IMR-90 (cell line): ENCODE results near the gene TTC23L. TPM values are rescaled to one million over a fixed set of nuclear protein-coding genes. Genes with fewer than 3 reads are reported as not detected.
A peak's percentile ranks its signal among the peaks of the same experiment; 100 is the strongest.
"Not testable (repeated sequence)": the region's sequence is repeated elsewhere in the genome, so short reads cannot be mapped to it uniquely, and the experiment has no call there.

Source experiments
- ATAC-seq: fragments of 200-7000 bp; cut with Tn5 transposase; 2 replicates; pipeline ENCODE4 v1.9.1; 2020; ENCODE audit warnings: low read depth, mild to moderate bottlenecking, moderate library complexity
- BruUV-seq: library from RNA; stranded (reverse); fragments of 400-500 nt; replicated peaks from 2 replicates; lab custom pipeline; 2021; lab: Mats Ljungman, UMichigan
- CTCF ChIA-PET: fragments of 300-600 bp; formaldehyde crosslinking; extraction: SDS; loops from one replicate; lab custom pipeline; 2021; ENCODE audit warnings: antibody characterized with exemption; lab: Yijun Ruan, JAX
- POLR2A ChIA-PET: fragments of 300-600 bp; sonication (Branson Sonifier 250); formaldehyde crosslinking; loops from one replicate; lab custom pipeline; 2022; ENCODE audit warnings: antibody characterized with exemption; ENCODE audit not compliant: unreplicated experiment; lab: Charles Lee
- DNase-seq: peaks from one replicate; pipeline ENCODE4 v3.0.0; 2013
- H2AFZ ChIP-seq: replicated peaks from 2 replicates; pipeline ENCODE3; 2013; ENCODE audit warnings: low read length, mild to moderate bottlenecking; ENCODE audit not compliant: poor library complexity
- H2AK5ac ChIP-seq: 2 replicates; pipeline ENCODE4 v1.6.1; 2013; ENCODE audit warnings: low read depth, low read length, inconsistent platforms
- H2AK9ac ChIP-seq: replicated peaks from 2 replicates; pipeline ENCODE3; 2013; ENCODE audit warnings: mild to moderate bottlenecking, low read depth, low read length, moderate library complexity; ENCODE audit not compliant: poor library complexity
- H2BK120ac ChIP-seq: 2 replicates; pipeline ENCODE4 v1.6.1; 2013; ENCODE audit warnings: low read depth, low read length, inconsistent platforms
- H2BK15ac ChIP-seq: 3 replicates; pipeline ENCODE4 v1.6.1; 2013; ENCODE audit warnings: low read depth, low read length, inconsistent platforms
- H2BK20ac ChIP-seq: 2 replicates; pipeline ENCODE4 v1.6.1; 2013; ENCODE audit warnings: low read depth, mild to moderate bottlenecking, inconsistent platforms, low read length, moderate library complexity
- H2BK5ac ChIP-seq: 2 replicates; pipeline ENCODE4 v1.6.1; 2013; ENCODE audit warnings: mild to moderate bottlenecking, low read depth, low read length, inconsistent platforms; ENCODE audit not compliant: poor library complexity, severe bottlenecking
- H3K14ac ChIP-seq: replicated peaks from 2 replicates; pipeline ENCODE4 v1.6.1; 2013; ENCODE audit warnings: low read depth, low read length, inconsistent platforms
- H3K18ac ChIP-seq: 2 replicates; pipeline ENCODE4 v1.6.1; 2013; ENCODE audit warnings: low read depth, low read length, control low read depth
- H3K23ac ChIP-seq: 2 replicates; pipeline ENCODE4 v1.6.1; 2013; ENCODE audit warnings: low read depth, low read length, inconsistent platforms
- H3K27ac ChIP-seq: 2 replicates; pipeline ENCODE4 v1.5.1; 2013; ENCODE audit warnings: mild to moderate bottlenecking, control low read depth, low read length; ENCODE audit not compliant: insufficient read depth
- H3K27me3 ChIP-seq: 2 replicates; pipeline ENCODE4 v1.6.1; 2013; ENCODE audit warnings: low read length; ENCODE audit not compliant: control insufficient read depth, insufficient read depth
- H3K36me3 ChIP-seq: 2 replicates; pipeline ENCODE4 v1.6.1; 2013; ENCODE audit warnings: low read length, mixed read lengths; ENCODE audit not compliant: control insufficient read depth, insufficient read depth
- H3K4ac ChIP-seq: 2 replicates; pipeline ENCODE4 v1.6.1; 2013; ENCODE audit warnings: low read depth, low read length, inconsistent platforms
- H3K4me1 ChIP-seq: 2 replicates; pipeline ENCODE4 v1.6.1; 2013; ENCODE audit warnings: low read length, mixed read lengths; ENCODE audit not compliant: control insufficient read depth, insufficient read depth
- H3K4me2 ChIP-seq: 2 replicates; pipeline ENCODE4 v1.6.1; 2013; ENCODE audit warnings: low read depth, mild to moderate bottlenecking, control low read depth, low read length, moderate library complexity
- H3K4me3 ChIP-seq: 2 replicates; pipeline ENCODE4 v1.5.1; 2013; ENCODE audit warnings: low read depth, mild to moderate bottlenecking, control low read depth, low read length, moderate library complexity; ENCODE audit not compliant: insufficient read depth
- H3K56ac ChIP-seq: 2 replicates; pipeline ENCODE4 v1.6.1; 2013; ENCODE audit warnings: low read length, inconsistent platforms; ENCODE audit not compliant: insufficient read depth; ENCODE audit errors: extremely low read depth
- H3K79me1 ChIP-seq, 2 experiments: 2 replicates each; pipeline ENCODE4 v1.6.1; 2013; ENCODE audit warnings: low read length in 2 of 2, inconsistent platforms in 1 of 2, low read depth in 1 of 2
- H3K9ac ChIP-seq: 2 replicates; pipeline ENCODE4 v1.6.1; 2013; ENCODE audit warnings: low read depth, low read length, control low read depth
- H3K9me1 ChIP-seq: 2 replicates; pipeline ENCODE4 v1.6.1; 2013; ENCODE audit warnings: low read length, inconsistent platforms; ENCODE audit not compliant: insufficient read depth
- H3K9me3 ChIP-seq: 2 replicates; pipeline ENCODE4 v1.6.1; 2013; ENCODE audit warnings: low read length; ENCODE audit not compliant: control insufficient read depth, insufficient read depth
- H4K20me1 ChIP-seq: 2 replicates; pipeline ENCODE4 v1.6.1; 2013; ENCODE audit warnings: low read length, inconsistent platforms; ENCODE audit not compliant: insufficient read depth
- H4K5ac ChIP-seq: 2 replicates; pipeline ENCODE4 v1.6.1; 2013; ENCODE audit warnings: mild to moderate bottlenecking, low read depth, low read length, control low read depth
- H4K8ac ChIP-seq, 2 experiments: 2 replicates each; pipeline ENCODE4 v1.6.1; 2013; ENCODE audit warnings: low read depth in 2 of 2, low read length in 2 of 2, control low read depth in 1 of 2, inconsistent platforms in 1 of 2
- H4K91ac ChIP-seq: 2 replicates; pipeline ENCODE4 v1.6.1; 2013; ENCODE audit warnings: low read depth, low read length, inconsistent platforms; ENCODE audit not compliant: insufficient read depth
- CEBPB ChIP-seq: IDR thresholded peaks from 2 replicates; pipeline ENCODE4 v1.6.1; 2012; ENCODE audit warnings: low read depth, low read length, improper control_type of control experiment
- CTCF ChIP-seq: conservative IDR thresholded peaks from 2 replicates; pipeline ENCODE4 v1.5.1; 2012; ENCODE audit warnings: mild to moderate bottlenecking, low read depth, low read length, improper control_type of control experiment
- MXI1 ChIP-seq: IDR thresholded peaks from 2 replicates; pipeline ENCODE4 v1.6.1; 2012; ENCODE audit warnings: low read depth, mild to moderate bottlenecking, low read length, moderate library complexity, borderline replicate concordance
- RAD21 ChIP-seq: IDR thresholded peaks from 2 replicates; pipeline ENCODE4 v1.6.1; 2012; ENCODE audit warnings: low read length, improper control_type of control experiment
- WGBS, 2 experiments: methylation state at CpG; one replicate each; pipeline versions ENCODE4 v1.1.5 to v1.1.7; 2013; ENCODE audit warnings: missing lambda C conversion rate in 2 of 2; ENCODE audit not compliant: insufficient read length in 1 of 2; ENCODE audit errors: extremely low coverage in 2 of 2; 5-methylcytosine and 5-hydroxymethylcytosine counted together
- dilution Hi-C: fragments of 300-500 bp; cut with HindIII; formaldehyde crosslinking; loops from one replicate; pipeline ENCODE4 v1.14.3; 2018; ENCODE audit warnings: low sequenced_read_pairs; ENCODE audit not compliant: unreplicated experiment
- in situ Hi-C: fragments of 300-500 bp; cut with MboI; formaldehyde crosslinking; loops from 3 replicates; pipeline ENCODE4 v1.14.3; 2019; ENCODE audit warnings: low sequenced_read_pairs, inconsistent platforms, mixed read lengths
- intact Hi-C: fragments of 100-400 bp; cut with micrococcal nuclease; formaldehyde crosslinking; loops from 2 replicates; pipeline ENCODE4 v1.10.0; 2022
- polyA plus RNA-seq, 3 experiments: library from polyadenylated mRNA; depleted of rRNA; stranded (reverse); fragments of >200 nt; gene quantifications; 2 replicates each; pipeline ENCODE4 v1.2.3, GENCODE V29; 2012; ENCODE audit warnings: low replicate concordance in 1 of 3
- total RNA-seq: library from RNA; depleted of rRNA; stranded (reverse); fragments of >200 nt; gene quantifications from 2 replicates; pipeline ENCODE4 v1.2.3, GENCODE V29; 2012

The TTC23L gene
- total and polyA plus RNA-seq, 2 of the 4 experiments (the other 2 are of a cell fraction) = under 0.01 TPM; not detected in 1

DNA sequence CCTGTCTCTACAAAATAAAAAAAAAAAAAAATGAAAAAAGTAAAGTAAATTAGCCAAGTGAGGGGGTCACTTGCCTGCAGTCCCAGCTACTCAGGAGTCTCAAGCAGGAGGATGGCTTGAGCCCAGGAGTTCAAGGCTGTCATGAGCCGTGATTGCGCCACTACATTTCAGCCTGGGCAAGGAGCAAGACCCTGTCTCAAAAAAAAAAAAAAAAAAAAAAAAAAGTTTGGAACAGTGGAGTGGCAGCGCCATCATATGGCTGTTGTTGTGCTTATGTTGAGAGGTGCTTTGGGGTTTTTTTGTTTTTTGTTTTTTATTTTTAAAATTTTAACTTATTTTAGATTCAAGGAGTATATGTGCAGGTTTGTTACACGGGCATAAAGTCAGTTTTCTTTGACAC, 80.1 kb downstream of the TTC23L start:
- no peak overlapping the region for H2BK15ac ChIP-seq
- H3K4ac ChIP-seq = no peak overlapping the region
- peaks cover 18% of the 10 kb centered on the region for H3K36me3 ChIP-seq
- H3K4me1 ChIP-seq = peaks cover 7% of the 10 kb centered on the region
- no peak overlapping the region for H3K18ac ChIP-seq
- no peak overlapping the region for H4K91ac ChIP-seq
- H3K23ac ChIP-seq = no peak overlapping the region
- intact Hi-C loops = loop anchor here (5.0 kb wide), 1 partner anchor 432 kb away; no protein-coding TSS in a partner anchor
- no peak overlapping the region for H2AK9ac ChIP-seq
- no peak overlapping the region for H2AFZ ChIP-seq
- POLR2A ChIA-PET = interaction anchor here (1.2 kb wide), 1 partner anchor 16 kb away, joined by 8 read pairs; no protein-coding TSS in a partner anchor
- ATAC-seq (no peak), DNase-seq (no peak)
- TF ChIP-seq MXI1 = no peak
- TF ChIP-seq RAD21 = peak; percentile 16; the same call in 1 of the 2 replicates
- TF ChIP-seq CTCF = peak; percentile 26; the same call in 1 of the 2 replicates
- peak; percentile 60 for TF ChIP-seq CEBPB
- peak overlapping the region; percentile 16 for H2BK5ac ChIP-seq
- WGBS, 2 experiments = no CpG with 5 or more reads among the region's 4 CpGs
- H4K20me1 ChIP-seq = peaks cover 2% of the 10 kb centered on the region; the same call in 1 of the 2 replicates
- no peak overlapping the region for H3K14ac ChIP-seq
- no peak overlapping the region for H3K4me3 ChIP-seq
- peak overlapping the region; percentile 29; the same call in 1 of the 2 replicates for H3K4me2 ChIP-seq
- H3K27ac ChIP-seq = 0 out of 2 replicates have a peak overlapping the region, but pooled peaks have one; percentile 5
- no peak overlapping the region for H3K9ac ChIP-seq
- H3K9me3 ChIP-seq = no peaks in the 10 kb centered on the region
- H3K56ac ChIP-seq = no peak overlapping the region
- 0 out of 2 replicates have a peak overlapping the region, but pooled peaks have one; percentile 43 for H2AK5ac ChIP-seq
- H3K27me3 ChIP-seq = no peaks in the 10 kb centered on the region
- H4K5ac ChIP-seq = no peak overlapping the region; the same call in 1 of the 2 replicates
- H4K8ac ChIP-seq = peak overlapping the region in 1 of 2 experiments; percentile 9; a peak in 1 of 4 replicates
- dilution Hi-C loops = no loop called here
- CTCF ChIA-PET = interaction anchor here (1.1 kb wide), 1 partner anchor 45 kb away, joined by 5 read pairs; no protein-coding TSS in a partner anchor
- H3K79me1 ChIP-seq = peaks cover 3 to 24% of the 10 kb centered on the region in 2 experiments; a peak in 3 of 4 replicates
- H2BK20ac ChIP-seq = no peak overlapping the region
- no TSS peak for BruUV-seq
- no peak overlapping the region for H2BK120ac ChIP-seq
- H3K9me1 ChIP-seq = 0 out of 2 replicates have a peak, but pooled peaks cover 3% of the 10 kb centered on the region
- in situ Hi-C loops = no loop called here

- DNase-seq, dilution Hi-C loops, H2BK15ac ChIP-seq, H4K20me1 ChIP-seq, H3K4me1 ChIP-seq, BruUV-seq, H3K56ac ChIP-seq, H3K23ac ChIP-seq, intact Hi-C loops, H3K27me3 ChIP-seq, H3K9me3 ChIP-seq, H3K9me1 ChIP-seq, H3K9ac ChIP-seq, H2AK9ac ChIP-seq, in situ Hi-C loops, ATAC-seq, H2BK20ac ChIP-seq, H2AFZ ChIP-seq, H3K4me3 ChIP-seq: not testable (repeated sequence)
- Histone ChIP-seq H3K4ac (peak overlapping the region; percentile 42), H2BK5ac (peak overlapping the region; percentile 86), H3K27ac (peak overlapping the region; percentile 95), H3K36me3 (peaks cover 18% of the 10 kb centered on the region), H3K4me2 (0 out of 2 replicates have a peak overlapping the region, but pooled peaks have one; percentile 72), H2BK120ac (peak overlapping the region; percentile 33), H3K79me1 (peaks cover 6 to 36% of the 10 kb centered on the region in 2 experiments; a peak in 3 of 4 replicates), H2AK5ac (peak overlapping the region; percentile 9; the same call in 1 of the 2 replicates), H3K18ac (peak overlapping the region; percentile 89), H4K91ac (0 out of 2 replicates have a peak overlapping the region, but pooled peaks have one; percentile 10), H4K8ac (0 out of 4 replicates have a peak overlapping the region, but pooled peaks have one; percentile 3 to 28), H3K14ac (peak overlapping the region; percentile 78), H4K5ac (peak overlapping the region; percentile 79)
- ChIA-PET CTCF (interaction anchor here (1.2 kb wide), 1 partner anchor 25 kb away, joined by 3 read pairs; no protein-coding TSS in a partner anchor), POLR2A (interaction anchor here (1.0 kb wide), 1 partner anchor 8 kb away, joined by 4 read pairs; the partner anchor contains the start of genes BRIX1 and RAD1)
- no CpG with 5 or more reads among the region's 9 CpGs for WGBS, 2 experiments
Measured at GRCh38 chr5:34923256-34923655, 84.3 kb downstream of the TTC23L start.
